GM21723 (cell line): ENCODE data around the gene NCOA7.

Experiments
- ATAC-seq: cut with Tn5 transposase; IDR thresholded peaks from one replicate; pipeline ENCODE4 v1.9.1; 2021; ENCODE audit warnings: mild to moderate bottlenecking, moderate library complexity; ENCODE audit not compliant: unreplicated experiment

Gene NCOA7

DNA sequence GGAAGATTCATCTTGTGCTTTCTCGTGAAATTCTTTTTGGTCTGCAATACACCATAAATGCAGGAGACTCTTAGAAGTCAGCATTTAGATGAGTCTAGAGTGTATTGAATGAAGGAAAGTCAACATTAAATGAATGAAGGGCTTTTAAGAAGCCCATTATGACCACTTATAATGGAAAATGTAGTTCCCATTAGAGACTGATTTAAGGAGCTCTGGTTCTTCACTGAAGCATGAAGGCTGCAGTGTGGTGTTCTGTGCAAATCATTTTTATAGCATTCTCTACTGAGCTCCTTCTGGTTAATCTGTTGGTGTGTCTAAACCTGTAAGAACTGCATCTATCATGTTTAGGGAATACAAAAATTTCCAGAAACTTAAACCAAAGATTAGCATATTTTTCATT is 19.7 kb downstream of the NCOA7 start:
- ATAC-seq, result no peak

DNA sequence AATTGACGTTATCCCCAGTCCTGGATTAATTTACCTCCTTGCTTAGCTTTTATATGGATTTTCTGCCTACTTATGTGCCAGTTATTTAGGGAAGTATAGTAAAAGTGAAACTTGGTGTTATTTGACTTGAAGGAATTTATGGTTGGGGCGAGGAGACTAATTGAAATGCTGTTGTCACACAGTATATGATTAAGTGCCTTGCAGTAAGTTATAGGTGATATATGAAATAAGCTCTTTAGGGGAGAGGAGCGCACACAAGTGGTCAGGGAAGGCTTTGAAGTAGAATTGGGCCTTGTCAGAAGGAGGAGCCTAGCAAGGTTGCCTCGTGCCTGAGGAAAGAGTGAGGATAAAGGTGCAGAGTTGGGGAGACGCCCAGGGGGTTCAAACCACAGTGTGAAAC is 20.5 kb downstream of the NCOA7 start:
- no peak for ATAC-seq

DNA sequence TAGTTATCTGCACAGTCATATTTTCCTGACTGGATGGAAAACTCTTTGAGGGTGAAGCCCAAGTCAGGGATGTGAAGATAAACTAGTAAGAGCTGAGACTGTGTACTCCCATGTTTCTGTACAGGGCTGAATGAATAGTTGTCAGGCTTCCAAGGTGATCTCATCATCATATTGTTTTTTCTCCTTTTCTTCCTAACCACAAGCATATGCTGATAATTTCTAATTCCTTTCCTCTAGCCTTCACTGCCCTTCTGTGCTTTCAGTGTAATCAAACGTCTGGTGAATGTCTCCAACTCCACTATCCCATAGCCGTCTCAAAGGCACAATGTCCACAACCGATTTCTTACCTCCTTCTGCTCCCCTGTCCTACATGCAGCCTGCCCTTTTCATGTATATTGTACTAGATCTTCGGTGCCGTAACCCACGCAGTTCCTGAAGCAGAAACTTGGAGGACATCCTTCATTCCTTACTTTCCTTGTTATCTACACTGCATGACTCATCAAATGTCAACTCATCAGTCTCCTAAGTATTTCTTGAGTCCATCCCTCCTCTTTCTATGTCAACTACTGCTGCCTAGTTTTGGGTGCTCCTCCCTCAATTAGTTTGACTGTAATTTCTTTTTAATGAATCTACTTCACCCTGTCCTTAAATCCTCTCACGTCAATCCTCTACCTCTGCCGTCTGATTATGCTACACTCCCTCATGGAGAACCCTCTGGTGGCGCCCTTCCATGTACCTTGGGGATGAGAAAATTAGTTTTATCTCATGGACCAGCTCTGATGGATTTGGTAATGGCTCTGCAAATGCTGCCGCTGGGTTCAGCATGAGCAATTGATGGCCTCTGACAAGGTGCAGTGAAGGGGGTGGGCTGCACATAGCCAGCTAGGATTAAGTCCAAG is 21.9 kb downstream of the NCOA7 start:
- no peak for ATAC-seq

DNA sequence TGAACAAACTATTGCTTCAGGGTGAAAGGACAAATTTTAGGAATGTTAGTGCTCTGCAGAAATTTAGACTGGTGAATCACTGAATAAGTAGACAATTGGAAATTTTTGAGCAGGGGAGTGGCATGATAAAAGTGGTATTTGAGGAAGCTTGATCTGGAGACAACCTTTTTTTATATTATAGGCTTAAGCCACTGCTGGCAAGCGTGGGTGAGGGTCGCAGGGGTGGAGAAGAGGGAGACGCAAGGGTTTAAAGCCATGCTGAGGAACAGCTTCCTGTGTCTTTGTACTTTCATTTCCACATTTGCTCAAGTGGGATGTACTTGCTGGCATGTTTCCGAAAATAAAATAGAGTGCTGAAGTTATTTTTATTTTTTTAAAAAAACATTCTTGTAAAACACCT is 23.7 kb downstream of the NCOA7 start:
- ATAC-seq, result peak; percentile 33

DNA sequence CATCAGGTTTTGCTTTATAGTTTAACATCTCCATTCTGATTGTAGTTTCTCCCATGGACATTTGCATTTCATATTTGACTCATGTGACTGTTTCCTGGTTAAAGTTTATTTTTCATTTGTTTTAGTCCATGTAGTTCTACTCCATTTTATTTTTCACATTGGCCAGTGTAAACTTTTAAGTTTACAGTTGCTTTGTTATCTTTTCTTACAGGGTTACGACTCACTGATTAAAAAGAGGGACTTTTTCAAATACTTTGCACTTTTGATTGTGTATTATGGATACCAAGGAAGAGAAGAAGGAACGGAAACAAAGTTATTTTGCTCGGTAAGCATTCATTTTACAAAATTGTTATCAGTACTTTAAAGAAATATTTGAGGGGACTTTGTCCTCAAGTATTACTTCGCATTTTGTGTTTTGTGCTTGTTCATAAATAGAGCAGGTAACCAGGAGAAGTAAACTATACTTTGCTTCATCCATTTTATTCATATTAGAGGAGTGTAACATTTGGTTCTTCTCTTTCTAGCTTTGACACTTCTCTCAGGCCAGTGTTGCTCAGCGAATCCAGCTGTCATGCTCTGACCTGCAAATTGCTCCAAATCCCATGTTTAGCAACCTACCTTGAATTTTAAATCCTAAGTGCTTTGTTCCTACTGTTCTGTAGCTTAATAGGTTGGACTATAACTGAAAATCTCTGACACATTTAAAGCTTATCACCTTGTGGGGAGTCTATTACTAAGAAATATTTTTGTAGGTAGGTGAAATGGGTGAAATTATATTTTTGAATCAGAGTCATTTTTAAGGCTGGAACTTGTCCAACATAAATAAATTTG is 24.5 kb downstream of the NCOA7 start:
- ATAC-seq, result no peak

DNA sequence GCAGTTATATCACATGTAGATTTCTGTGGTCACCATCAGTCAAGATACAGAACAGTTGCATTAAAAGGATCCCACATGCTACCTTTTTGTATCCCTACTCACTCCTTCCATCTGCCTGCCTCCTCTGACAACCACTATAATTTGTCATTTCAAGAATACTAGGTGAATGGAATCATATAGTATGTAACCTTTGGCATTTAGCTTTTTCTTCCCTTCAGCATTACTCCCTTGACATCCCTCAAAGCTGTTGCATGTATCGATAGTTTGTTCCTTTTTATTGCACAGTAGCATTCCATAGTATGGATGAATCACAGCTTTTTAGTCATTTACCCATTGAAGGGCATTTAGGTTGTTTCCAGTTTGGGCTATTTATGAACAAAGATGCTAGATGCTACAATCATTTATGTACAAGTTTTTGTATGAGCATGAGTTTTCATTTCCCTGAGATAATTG is 26.1 kb downstream of the NCOA7 start:
- ATAC-seq, result no peak

DNA sequence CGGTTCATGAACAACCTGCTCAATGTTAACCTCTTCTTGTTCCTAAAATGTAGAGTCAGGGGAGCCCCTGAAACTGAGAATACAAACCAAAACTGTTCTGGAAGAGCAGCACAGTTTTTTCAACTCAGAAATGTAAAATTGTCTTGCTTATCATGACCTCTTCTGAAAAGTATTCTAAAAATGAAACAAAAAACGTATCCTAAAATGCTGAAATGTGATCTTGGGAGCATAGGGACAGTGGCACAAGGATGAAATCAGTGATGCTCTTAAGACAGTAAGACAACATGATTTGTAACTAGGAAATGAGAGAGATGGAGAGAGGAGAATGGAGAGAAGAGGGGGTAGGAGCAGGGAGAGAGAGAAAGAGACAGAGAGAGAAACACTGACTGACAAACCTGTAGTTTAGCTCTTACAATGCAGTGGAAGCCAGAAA is 27.5 kb downstream of the NCOA7 start:
- peak; percentile 54 for ATAC-seq

DNA sequence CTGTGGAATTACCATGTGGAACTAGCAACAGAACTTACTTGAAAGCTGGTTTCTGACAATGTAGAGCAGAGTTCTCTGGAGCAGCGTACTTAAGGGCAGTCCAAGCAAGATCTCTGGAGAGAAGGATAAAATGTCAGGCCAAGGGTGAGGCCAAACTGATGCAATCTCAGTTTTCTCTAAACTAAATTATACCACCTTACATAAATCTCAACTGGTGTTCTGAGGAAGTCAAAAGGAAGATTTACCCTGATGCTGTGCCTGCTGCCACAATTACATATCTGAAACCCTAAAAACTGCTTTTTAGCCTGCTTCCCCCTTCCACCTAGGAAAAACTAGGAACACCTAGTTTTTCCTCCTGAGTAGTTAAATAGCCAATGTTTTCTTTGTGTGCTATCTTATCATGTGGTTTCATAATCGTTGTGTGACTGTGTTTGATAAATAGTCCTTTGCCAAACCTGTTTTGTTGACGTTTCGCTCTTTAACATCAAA is 28.1 kb downstream of the NCOA7 start:
- ATAC-seq, result no peak

DNA sequence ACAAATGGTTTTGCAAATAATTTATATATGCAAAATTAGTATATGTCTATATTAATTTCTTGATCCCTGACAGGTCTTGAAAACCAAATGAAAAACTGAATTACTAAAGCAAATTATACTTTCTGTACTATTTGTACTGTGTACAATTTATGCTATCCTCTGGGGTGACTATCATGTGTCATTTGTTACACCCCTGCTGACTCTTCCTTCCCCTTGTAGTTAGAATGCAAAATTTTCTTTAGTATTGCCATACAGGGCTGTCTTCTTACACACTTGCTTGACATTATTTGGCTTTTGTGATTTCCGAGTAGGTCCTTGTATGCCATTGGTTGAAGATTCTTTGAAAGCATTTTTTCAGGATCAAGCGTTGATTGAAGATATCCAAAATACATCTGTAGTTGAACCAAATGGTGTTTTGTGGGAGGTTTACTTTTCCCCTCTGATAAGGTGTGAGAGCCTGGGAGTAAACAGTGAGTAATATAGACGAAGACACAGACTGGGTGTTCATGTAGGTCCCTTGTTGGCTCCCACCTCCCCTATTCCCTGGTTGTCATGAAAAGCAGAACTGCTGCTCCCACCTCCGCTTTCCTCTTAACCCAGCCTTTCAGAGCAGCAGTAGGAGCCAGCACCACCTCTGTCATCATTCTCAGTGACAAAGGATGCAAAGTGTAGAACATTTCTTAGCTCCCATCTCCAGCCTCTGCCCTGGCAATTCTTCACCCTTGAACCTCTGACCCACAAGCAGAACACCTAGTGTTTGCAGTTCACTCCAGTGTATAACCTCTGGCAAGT is 29.0 kb downstream of the NCOA7 start:
- no peak for ATAC-seq

DNA sequence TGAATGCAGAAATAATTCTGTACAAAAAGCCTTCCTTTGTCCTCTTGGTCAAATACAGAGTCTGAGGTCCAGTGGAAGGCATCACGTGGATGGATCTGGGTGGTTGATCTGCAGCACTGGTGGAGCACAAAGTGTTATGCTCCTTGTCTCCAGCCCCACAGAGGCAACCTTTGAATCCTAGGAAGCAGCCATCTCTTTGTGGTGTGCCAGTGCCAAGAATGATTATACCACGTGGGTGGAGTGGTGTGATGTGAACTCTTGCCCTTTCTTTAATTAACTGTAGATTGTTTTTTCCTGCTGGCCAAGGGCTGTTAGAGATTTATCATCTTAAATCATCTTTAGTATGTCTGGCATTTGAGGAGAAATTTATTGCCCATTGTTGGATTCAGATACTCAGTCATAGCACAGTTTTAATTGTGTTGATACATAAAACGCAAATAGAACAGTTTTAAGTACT is 31.1 kb downstream of the NCOA7 start:
- no peak for ATAC-seq

DNA sequence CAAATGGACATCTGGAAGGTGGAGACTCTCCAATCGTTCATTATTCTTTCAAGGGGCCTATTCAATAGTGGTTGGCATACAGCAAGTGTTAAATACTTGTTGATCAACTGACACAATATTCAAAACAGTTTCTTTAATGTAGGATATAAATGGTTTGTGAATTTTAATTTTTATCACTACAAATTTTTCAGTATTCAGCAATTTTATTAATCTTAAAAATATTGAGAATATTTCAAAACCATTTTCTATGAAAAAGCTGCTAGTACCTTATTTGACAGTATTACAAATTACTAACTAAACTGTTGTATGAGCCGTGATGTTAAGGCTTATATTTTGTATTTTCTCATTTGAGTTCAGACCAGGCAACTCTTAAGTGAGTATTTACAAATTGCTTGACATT is 32.4 kb downstream of the NCOA7 start:
- no peak for ATAC-seq

DNA sequence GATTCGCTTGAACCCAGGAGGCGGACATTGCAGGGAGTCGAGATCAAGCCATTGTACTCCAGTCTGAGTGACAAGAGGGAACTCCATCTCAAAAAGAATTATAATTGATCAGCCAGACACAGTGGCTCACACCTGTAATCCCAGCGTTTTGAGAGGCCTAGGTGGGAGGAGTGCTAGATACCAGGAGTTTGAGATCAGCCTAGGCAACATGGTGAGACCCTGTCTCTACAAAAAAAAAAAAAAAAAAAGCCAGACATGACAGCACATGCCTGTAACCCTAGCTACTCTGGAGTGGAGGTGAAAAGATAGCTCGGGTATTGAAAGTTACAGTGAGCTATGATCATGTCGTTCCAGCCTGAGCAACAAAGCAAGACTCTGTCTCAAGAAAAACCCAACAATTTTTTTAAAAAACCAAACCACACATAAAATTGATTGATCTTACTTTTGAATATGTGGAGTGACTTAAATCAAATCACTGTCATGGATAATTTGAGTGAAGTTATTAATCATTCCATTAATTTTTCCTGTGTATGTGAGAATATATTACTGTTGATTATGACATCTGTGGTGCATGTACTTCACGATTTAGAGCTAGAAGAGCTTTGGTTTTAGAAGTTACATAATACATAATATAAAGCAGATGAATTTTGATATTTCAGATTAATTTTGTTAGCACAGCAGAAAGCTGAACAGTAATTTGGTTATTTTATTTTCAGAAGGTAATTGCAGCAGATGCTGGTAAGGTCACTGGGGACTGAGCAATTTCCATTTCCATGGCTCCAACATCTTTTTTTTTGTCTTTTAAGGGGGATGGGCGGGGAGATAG is 34.4 kb downstream of the NCOA7 start:
- ATAC-seq, result no peak

DNA sequence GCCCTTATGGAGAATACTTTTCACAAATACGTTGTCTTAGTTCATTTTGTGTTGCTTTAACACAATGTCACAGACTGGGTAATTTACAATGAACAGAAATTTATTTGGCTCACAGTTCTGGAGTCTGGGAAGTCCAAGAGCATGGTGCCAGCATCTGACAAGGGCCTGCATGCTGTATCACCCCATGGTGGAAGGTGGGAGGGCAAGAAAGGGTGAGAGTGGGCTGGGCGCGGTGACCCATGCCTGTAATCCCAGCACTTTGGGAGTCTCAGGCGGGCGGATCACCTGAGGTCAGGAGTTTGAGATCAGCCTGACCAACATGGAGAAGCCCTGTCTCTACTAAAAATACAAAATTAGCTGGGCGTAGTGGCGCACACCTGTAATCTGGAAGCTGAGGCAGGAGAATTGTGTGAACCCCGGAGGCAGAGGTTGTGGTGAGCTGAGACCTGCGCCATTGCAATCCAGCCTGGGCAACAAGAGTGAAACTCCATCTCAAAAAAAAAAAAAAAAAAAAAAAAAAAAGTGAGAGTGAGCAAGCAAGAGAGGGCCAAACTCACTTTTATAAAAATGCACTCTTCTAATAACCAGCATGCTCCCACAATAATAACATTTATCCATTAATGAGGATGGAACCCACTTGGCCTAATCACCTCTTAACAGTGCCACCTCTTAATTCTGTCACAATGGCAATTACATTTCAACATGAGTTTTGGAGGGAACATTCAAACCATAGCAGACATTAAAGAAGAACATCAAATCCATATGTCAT is 36.1 kb downstream of the NCOA7 start:
- ATAC-seq, result no peak

DNA sequence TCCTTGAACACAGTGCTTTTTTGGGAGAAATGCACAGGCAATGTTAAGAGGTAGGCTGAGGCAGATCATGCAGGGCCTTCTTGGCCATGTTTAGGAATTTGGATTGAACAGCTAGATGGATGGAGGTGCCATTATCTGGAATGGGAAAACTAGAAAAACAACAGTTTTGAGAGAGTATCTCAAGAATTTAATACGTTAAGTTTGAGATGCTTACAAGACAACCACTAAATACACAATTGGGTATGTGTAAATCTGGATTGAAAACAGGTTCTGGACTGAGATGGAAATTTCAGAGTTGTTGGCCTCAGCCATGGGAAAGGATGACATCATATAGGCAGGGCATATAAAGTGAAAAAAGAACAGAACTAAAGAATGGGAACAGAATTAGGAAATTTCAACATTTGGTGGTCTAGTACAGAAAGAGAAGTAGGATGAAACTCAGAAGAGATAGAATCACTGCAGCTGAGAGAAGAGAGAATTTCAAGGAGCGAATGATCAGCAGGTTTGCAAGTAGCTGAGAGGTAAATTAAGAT is 37.1 kb downstream of the NCOA7 start:
- no peak for ATAC-seq

DNA sequence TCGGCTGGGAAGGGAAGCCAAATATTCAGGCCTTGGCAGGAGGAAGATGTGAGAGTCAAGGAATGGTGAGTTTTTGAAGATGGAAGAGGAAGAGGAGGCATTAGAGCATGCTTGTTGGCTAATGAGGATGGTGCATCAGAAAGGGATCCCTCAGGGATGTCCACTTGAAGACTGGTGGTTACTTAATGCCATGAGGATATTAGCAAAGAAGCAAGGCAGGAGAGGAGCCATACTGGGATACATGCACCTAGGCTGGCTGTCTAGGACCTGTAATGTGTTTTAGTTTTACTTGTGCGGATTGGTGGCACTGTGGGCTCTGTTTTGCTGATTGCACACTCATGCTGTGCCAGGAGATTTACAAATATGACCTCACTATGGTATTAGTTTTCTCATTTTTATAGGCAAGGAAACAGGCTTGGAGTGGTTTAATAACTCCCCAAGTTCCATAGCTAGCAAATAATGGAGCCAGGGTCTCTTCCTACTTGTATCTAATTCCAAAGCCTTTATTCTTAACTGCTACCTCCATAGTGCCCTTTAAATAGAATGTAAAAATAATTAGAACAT is 37.8 kb downstream of the NCOA7 start:
- no peak for ATAC-seq

DNA sequence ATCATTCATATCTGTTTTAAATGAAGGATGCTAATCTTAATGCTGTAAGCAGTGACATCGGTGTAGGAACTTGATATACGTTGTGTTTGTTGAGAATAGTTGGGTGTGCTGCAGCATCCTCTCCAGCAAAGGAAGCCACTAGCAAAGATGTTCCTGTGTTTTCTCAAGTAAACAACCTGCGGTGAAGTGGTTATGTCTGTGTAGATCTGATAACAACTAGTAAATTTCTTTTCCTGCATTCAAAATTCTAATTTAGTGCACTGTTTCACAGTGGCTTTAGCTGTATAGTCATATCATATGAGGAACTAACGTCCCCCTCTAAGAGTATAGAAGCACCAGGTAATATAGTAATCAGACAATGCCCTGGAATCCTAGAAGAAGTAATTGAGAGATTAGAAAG is 38.7 kb downstream of the NCOA7 start:
- ATAC-seq, result no peak

DNA sequence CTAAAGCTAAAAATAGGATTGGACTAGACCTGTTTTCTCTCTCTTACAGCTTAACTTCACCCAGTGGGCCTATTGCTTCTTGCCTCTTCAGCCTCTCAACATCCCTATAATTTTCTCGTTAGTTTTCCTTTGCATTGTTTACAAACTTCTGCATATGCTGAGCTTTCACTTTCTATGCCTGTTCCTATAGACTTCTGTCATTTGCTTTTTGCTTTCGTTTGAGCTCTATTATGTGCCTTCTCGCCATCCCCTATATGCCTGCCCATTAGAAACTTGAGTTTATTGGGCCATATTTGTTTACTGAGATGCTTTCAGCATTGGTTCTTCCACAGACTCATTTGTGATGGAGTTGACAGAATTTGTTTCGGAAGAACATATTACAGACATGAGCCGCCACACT is 40.9 kb downstream of the NCOA7 start:
- no peak for ATAC-seq

DNA sequence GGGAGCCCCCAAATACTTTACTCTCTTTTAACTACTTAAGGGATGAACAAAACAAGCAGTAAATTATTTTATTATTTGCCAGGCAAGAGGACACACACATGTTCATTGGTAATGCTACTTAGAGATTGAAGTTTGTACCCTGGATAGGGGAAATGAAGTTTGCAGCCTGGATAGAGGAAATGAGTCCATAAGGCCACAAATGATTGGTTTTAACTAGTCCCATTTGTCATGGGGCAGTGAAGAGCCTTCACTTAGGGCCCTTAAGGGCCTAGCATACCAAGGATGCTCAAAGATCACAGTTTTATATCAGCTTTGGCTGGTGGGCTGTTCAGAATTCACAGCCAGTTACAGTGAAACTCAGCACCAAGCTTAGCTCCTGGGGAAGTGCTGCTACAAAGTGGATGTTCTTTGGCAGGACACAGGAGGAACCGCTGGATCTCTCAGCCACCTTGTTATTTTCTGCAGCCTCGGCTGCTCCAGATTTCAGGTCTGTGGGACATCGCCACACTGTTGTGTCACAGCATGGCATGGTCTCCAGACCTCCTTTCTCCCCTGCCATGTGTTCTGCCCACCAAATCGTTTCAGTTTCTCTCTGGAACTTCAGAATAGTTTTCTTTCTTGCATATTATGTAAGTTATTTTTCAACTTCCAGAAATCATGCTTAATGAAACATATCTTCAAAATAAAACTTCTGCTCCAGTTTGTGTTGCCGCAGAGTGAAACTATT is 41.8 kb downstream of the NCOA7 start:
- ATAC-seq, result no peak
